Transverse colon (tissue), 4 donors: ENCODE results near the gene MRPL18.

Source experiments
- CTCF ChIP-seq, 5 experiments: fragments of 200-600 bp in 3 of 5; fragments of 450-650 bp in 2 of 5; sonication (generic) in 3 of 5; IDR thresholded peaks; 1 replicate in 2 of 5; 2 replicates in 3 of 5; pipeline ENCODE4 v1.5.1; 2016 to 2017; ENCODE audit warnings: antibody characterized with exemption in 5 of 5, inconsistent platforms in 3 of 5, mild to moderate bottlenecking in 2 of 5, moderate library complexity in 1 of 5
- POLR2AphosphoS5 ChIP-seq, 3 donors: sonication (generic); formaldehyde crosslinking; IDR thresholded peaks; one replicate each; pipeline ENCODE4 v1.6.1; 2016; ENCODE audit warnings: antibody characterized with exemption in 3 of 3

DNA sequence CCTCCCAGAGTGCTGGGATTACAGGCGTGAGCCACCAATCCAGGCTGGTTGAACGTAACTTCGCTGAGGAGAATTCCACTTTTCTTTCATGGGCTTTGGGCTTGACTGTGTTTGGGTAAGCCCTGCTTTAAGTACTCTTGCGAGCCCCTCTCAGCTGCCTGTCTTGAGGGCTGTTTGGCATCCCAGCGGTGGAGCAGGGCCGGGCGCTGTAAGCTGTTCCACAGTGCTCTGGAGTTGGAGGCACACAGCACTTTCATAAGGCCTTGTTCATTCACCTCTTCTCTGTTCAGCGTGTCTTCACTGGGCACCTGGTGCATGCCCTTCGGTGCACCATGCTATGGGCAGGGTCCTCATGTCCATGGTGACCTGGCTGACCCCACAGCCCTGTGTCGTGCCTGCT, 31.5 kb downstream of the MRPL18 start:
- no peak for TF ChIP-seq CTCF (IDR thresholded peaks at IDR 0.05)
- no peak for TF ChIP-seq POLR2AphosphoS5 (IDR thresholded peaks at IDR 0.05)
